ENCODE data around the gene ARHGAP22.
A peak's percentile ranks its signal among the peaks of the same experiment; 100 is the strongest.

ARHGAP22 gene

DNA sequence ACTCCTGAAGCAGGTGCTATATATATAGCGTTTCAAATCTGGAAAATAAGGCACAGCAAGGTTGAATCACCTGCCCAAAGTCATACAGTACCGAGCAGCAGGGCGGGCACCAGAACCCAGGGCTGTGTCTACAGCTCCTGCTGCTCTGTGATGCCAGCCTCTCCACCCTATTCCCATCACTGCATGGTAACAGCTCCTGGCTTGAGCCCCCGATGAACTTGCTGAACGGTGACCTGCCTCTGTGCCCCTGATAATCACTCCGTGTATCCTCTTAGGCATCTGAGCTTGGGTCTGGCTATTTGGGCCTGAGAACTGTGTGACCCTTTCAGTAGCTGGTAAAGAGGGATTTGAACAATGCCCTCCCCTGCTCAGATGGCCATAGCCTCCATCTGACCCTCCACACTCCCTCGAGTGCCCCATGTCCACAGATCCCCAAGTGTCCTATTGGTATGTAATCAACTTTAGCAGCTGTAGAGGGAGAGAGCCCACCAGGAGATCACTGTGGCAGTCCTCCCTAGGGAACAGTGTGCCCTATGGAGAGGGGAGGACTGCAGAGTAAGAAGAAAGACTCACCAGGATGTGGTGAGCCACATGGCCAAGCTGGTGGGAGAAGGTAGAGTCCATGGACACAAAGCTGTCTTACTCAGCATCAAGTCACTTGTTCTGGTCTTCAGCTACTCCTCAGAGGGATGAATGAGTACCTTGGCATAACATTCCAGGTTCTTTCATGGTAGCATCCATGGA is 1.1 kb upstream of the ARHGAP22 start:
- DNase-seq: no peak

DNA sequence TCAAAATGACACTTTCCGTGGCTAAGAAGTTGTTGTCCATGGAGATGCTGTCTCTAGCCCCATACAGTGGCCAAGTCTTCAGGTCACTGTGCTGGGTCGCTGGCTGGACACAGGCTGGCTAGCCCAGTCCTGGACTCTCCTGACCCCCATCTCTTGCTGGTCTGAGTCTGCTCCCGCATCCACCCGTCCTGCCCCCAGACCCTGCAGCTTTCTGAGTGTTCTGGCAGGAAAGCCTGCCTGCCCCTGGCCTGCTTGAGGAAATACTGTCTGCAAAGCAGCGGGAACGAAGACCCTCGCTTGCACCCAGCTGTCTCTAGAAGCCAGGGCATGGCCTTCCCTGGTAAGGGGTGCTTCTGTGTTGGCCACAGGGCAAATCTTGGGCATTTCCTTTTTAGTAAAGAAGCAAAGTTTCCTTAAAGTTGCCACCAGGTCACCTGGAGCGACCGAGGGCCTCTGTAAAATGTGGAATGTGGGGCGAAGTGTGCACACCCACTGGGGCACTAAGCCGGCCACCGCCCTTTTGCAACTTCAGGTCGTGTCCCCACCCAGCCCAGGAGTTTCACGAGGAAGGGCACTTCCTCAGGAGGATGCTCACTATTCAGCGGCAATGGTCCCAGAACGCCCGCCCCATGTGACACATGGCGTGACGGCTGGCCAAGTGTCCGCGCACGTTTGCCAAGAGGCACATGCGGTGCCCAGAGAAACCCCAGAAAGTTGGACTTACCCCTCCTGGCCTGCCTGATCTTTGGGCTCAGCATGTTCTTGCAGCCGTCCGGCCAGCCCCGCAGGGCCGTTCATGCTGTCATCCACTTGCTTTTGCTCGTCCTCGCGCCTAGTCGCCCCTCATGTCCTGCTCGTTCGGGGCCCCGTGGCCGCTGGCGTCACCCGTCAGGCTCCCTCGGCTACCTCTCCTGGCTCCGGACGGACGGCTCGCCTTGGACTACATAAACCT is 558 bp downstream of the ARHGAP22 start:
- DNase-seq: no peak

DNA sequence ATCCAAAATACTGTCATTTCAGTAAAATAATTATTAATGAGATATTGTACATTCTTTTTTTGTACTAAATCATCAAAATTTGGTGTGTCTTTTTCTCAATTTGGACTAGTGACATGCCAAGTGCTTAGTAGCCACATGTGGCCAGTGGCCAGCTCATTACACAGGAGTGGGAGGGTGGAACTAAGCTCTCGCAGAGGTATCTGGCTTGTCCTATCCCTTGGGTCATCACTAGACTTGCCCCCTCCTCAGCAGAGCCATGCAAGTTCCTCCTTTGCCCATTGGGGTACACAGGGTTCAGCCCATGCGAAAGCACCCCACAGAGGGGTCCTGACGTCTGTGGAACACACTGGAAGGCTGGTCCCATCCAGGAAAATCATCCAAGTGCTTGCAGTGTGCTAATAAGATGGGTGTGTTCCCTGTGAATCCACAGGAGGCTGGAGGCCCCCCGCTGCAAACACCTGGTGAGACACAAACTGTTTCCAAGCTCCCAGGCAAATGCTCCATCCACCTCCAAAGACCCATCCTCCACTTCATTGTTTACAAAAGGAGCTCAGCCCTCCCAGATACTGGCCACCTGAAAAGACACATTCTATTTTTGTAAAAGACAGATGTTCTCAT is 1.3 kb downstream of the ARHGAP22 start:
- no peak for DNase-seq

DNA sequence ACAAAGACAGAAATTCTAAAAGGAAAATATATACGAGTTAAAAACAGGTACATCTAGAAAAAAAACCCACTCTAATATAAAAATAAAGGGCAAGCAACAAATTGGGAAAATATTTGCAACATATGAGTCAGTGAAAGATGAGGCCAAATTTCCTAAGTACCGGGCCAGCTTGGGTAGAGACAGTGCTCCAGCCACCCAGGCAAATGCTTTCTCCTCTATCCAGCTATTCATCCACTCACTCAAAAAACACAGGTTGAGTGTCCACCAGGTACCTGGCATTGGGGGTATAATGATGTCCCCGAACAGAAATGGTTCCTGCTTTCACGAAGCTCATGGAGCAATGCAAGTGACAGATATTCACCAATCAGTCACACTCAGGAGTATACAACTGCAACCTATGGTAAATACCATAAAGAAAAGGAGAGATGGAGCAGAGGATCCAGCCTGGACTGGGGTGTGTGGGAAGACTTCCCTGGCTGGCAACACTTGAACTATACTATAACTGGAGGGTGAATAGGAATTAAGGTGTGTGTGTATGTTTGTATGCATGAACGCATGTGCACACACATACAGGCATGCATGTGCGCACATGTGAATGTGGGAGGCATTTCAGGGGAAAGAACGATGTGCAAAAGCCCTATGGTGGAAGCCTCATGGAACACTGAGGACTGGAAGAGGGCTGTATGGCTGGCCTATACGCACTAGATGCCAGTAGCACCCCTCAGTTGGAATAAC is 2.3 kb downstream of the ARHGAP22 start:
- DNase-seq: no peak

DNA sequence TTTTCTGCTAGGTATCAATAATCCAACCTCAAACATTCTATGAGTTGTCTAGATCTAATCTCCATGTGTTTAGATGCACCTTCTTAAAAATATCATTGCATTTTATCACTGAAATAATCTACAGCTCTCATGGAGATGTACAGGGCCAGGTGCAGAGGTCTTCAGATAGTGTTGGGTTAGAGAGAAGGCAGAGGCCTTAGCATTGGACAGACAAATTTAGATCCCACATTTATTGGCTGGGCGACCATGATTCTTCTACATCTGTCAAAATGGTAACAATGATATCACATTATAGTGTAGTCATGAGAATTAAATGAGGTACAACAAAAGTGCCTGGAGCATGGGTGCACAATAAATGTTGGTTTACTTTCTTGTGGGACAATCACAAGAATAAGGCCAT is 3.1 kb downstream of the ARHGAP22 start:
- no peak for DNase-seq

DNA sequence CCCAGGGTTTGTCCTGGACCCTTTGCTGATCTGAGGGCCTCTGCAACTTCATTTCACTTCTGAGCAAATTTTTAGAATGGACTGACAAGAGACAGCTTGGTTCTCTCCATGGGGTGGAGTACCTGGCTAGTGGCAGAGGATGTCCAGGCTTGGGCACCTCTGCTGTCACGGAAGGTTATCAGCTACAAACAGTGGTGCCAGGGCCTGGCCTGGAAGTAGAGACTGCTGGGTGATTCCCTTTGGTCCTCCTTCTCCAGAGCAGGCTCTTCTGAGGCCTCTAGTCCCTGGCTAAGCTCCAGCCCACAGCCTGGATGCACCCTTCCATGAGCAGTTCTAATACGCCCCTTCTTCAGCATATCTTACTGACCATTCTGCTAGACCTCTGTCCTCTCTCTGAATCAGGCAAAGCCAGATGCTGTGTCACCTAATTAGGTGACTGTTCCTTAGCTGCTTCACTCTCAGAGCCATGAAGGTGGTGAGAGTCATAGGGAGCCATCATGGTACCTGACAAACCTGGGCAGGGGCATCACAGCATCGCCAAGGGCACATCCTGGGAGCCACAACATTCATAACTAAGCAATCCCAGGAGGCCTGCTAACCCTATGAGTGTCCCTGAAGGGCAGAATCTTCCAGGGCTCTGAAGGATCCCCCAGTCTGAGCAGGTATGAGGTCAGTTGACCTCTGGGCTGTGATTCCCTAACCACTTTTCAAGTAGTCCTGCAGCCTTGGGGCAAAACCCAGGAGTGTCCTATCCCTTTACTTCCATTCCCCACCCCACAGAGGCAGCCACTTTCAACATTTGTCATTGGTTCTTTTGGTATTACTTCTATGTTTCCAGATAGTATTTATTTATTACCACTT is 4.0 kb downstream of the ARHGAP22 start:
- no peak for DNase-seq

DNA sequence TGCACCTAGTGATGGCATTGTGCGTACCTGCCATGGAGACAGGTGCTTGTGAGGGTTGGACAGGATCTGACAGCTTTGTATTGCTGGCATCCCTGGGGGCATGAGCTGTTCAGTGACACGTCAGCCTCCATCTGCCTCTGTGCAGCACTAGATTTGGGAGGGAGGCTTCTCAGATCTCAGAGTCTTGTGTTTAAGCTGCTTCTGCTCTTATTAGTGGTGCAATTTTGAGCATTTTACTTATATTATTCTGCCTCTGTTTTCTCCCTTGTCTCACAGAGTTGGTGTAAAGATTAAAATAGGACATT is 5.1 kb downstream of the ARHGAP22 start:
- no peak for DNase-seq

DNA sequence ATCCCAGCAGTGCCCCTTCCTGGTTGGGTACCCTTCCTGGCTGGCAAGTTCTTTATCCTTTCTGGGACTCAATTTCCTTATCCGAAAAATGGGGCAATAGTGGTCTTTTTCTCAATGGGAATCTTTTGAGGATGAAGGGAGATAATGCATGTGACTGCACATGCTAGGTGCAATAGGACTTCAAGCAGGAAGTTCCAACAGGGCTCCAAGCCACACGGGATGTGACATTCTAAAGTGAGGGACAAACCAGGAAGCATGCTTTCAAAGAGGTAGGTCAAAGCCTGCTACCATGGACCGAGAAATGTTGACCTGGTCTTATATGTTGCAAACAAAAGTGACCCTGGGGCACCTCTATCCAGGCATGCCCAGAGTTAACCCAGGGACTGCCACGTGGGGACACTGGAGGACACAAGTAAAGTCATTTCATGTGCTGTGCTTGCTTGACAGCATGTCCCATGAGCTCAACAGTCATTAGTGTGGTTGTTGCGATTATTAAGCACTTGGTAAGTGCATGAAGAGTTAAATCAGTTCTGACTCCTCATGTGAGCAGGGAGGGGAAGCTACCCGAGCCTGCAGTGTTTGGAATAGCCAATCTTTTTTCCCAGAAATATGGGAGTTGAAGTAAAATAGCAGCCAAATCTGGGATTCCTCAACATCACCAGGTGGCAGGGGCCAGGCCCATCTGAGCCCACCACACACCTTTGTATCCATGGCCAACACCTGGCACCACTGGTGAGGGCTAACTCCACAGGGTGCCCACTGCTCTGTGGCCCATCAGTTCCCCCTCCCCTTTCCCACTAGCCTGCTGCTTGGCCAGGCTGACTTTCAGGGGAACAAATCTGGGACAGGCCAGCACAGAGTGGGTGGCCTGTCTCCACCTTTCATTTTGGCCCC is 5.7 kb downstream of the ARHGAP22 start:
- peak; percentile 38 for DNase-seq

DNA sequence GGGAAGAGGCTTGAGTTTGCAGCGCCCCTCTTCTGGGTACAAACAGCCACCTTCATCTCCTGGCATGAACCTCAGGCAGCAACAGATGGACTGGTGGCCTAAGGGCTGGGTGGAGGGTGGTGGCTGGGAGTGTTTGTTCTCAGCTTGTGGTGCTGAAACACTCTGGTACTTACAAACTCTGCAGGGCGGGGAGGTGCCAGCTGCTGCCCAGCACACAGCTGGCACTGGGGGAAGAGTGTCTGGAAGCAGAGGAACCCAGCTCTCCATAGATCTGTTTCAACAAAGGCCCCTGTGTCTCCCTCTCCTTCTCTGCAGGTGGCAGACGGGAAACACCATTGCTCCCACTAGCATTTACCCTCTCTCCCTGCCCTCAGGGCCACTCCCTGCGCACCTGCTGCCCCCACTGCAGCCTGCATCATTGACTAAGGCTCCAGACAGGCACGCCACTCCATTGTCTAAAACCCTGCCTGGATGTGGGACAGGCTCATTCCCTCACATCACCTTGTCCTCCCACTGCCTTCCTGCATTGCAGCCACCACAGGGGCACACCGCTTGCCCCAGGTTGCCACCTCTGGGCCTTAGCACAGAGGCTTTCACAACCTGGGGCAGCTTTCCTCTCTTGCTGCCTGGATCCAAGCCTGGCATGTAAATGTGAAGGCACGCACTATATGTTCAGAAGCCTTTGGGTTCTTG is 6.5 kb downstream of the ARHGAP22 start:
- peak; percentile 83 for DNase-seq

DNA sequence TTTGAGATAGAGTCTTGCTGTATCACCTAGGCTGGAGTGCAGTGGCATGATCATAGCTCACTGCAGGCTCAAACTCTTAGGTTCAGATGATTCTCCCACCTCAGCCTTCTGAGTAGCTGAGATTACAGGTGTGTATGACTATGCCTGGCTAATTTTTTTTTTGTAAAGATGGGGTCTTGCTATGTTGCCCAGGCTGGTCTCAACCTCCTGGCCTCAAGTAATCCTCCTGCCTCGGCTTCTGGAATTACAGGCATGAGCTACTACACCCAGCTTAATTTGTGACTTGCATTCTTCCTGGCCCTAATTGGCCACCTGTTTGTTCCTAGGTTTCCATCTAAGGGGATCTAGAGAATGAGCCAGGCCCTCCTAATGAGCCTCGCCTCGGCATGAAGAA is 9.3 kb downstream of the ARHGAP22 start:
- DNase-seq: no peak

DNA sequence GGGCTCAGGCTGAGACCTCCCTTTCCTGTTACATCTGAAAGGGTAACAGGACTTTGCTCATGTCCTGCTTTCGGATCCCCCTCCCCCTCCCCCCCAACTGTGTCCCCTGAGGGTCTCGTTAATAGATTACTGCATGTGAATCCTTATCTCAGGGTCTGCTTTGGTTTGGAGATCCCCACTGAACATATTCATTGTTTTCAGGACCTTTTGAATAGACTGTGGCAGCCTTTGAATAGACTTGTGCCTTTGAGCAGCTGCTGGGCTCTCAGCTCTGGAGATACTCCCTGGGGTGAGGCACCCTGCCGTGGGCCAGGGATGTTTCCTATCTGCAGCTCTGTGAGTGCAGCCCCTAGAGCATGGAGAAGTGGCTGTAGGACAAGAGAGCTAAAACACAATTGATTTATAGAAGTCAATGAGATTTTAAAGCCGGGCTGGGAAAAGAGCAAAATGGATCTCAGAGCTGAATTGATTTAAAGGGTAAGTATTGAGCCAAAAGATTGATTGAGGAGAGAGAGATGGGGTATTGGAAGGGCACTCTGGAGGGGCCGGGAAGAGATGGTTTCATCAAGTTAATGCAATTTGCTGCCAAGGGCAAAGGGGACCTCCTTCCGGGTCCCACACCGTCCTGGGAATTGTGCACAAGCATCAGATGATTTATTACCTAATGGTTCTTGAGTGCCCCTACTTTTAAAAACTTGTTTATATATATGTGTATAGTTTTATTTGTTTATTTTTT is 9.9 kb downstream of the ARHGAP22 start:
- no peak for DNase-seq

DNA sequence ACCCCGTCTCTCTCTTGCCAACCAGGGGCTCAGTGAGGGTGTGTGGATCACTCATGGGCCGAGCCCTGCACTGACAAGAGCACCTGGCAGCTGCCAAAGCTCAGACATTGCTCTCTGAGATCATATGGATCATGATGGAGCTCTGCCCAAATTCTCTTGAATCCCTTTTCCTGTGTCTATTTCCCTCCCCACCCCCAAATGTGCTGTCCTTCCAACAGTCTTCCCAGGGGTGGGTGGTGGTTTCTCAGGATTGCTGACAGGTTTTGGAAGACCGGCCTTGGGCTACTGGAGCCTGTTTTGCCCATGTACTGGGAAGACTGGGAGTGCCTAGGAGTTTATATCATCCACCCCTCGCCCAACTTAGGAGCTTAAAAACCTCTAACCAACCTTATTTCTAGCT is 10.5 kb downstream of the ARHGAP22 start:
- DNase-seq: no peak

DNA sequence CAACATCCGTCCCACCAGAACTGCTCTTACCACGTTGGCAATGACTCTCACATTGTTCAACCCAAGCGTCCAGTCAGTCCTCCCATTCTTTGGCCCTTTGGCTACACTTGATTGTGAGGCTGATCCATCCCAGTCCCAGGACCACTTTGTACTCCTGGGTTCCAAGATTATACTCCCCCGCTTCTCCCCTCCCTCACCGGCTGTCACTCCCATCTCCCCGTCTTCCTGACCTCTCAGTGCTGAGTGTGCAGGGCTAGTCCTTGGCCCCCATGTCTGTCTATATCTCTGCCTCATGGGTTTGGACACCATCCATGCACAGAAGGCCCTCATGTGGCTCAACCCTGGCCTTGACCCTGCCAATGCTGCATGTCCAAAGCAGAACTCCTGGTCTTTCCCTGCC is 12.5 kb downstream of the ARHGAP22 start:
- no peak for DNase-seq

DNA sequence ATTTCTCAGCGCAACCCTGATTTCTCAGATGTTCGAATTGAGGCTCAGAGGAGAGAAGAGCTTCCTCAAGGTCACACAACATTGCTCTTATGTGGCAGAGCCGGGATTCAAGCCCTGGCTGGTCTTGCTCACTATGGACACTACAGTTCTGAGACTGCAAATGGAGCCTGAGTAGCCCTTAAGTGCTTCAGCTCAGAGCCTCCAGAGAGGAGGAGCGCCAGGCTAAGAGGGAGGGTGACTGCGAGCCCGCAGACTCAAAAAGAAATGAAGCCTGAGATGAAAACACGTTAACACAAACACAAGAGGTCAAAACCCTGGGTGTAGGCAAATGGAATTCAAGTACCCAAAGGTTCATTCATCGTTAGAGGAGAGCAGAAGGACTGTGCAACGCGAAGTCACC is 13.9 kb downstream of the ARHGAP22 start:
- no peak for DNase-seq

DNA sequence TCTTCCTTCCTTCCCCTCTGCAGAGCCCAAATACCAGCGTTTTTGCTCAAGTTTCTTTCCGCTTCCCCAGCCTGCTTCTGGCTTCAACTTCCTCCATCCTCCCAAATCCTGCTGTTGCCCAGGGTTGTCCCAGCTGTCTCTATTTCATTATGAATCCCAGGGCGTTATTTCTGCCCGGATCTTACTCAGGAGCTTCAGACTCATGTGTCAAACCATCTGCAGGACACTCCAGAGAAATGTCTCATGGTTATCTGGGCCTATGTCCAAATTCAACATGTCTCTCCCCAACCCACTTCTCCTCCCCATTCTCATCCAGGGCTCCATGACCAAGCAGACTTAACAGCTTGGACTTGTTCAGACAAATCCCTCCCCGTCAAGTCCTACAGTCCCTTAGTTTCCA is 15.6 kb downstream of the ARHGAP22 start:
- DNase-seq: no peak

DNA sequence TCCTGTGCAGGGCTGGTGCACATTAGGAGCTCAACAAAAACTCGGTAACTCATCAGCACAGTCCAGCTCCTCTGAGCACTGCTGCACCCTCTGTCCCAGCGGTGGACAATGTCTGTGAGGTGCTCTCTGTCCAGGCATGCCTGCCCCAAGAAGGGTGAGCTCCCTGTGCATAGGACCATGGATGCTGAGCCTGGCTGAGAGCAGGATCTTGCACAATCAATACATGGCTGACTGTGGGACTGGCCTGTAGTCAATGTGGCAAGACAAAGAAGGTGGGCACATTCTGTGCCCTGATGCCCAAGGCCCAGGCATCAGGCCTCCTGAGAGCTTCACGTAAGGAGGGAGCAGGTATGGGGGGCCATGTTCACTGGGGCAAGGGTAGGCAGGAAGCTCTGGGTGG is 17.1 kb downstream of the ARHGAP22 start:
- no peak for DNase-seq

DNA sequence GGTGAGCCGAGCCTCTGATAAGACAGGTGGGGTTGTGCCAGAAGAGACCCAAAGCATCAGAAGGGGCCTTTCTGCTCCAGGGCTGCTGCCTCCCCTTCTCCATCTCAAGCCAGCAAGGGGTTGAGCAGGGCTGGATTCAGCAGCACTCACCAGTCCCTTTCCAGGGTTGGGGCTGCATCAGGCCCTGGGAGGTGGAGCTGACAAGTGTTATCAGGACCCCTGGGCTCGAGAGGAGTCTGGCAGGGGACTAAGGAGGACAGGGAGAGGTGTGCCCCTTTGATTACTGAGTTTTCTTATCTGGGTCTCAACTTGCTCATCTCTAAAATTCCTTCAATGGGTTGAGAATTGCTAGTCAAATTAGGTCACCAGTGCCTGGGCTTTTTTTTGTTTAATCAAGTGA is 17.8 kb downstream of the ARHGAP22 start:
- DNase-seq: no peak

DNA sequence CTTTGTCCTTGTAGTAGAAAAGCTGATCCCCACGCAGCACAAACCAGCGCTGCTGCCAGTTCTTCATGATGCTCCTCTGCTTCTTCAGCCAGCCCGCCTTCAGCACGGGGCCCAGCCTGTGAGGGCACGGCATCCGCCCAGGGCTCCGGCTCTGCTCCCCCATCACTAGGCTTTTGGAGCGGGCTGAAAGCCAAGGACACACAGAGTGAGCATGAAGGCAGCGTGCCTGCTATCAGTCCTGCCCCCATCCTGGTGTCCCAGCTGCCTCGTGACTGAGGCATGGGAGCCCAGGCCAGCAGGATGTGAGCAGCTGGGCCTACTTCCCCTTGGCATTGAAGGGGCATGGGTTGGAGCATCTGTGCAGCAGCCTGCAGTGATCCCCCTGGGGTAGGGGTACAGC is 21.9 kb downstream of the ARHGAP22 start:
- DNase-seq: no peak

DNA sequence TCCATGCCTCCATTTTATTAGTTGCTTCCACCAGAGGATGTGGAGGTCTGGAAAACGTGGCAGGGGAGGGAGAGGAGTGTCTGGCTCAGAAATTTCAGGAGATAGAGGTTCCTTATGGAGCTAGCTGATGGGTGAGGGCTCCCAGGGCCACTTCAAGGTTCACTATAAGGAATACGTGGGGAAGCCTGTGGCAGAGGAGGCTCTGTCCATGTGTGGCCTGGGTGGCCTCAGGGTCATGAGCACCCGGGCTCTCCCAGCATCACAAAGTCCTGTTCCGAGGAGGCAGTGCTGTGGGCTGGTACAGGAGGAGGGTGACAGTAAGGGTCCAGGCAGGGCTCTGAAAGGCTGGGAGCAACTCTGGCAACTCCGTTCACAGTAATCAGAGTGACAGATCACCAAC is 24.6 kb downstream of the ARHGAP22 start:
- DNase-seq: no peak
